HepG2 (cell line): ENCODE results near the gene SLC22A23. TPM values are rescaled to one million over a fixed set of nuclear protein-coding genes. Genes with fewer than 3 reads are reported as not detected.

Experiments used
- ARNTL ChIP-seq: sonication (generic); formaldehyde crosslinking; IDR thresholded peaks from 2 replicates; pipeline ENCODE4 v1.4.0; 2020; ENCODE audit warnings: mild to moderate bottlenecking, missing genetic modification reagents
- ATRX ChIP-seq: sonication (generic); formaldehyde crosslinking; IDR thresholded peaks from 2 replicates; pipeline ENCODE4 v1.4.0; 2020; ENCODE audit warnings: missing genetic modification reagents, borderline replicate concordance
- CBX5 ChIP-seq: sonication (generic); formaldehyde crosslinking; IDR thresholded peaks from 2 replicates; pipeline ENCODE4 v1.4.0; 2020; ENCODE audit warnings: missing genetic modification reagents, borderline replicate concordance
- FOSL1 ChIP-seq: sonication (generic); formaldehyde crosslinking; IDR thresholded peaks from 2 replicates; pipeline ENCODE4 v1.9.0; 2021; ENCODE audit warnings: missing genetic modification reagents, borderline replicate concordance
- IKZF4 ChIP-seq: sonication (generic); formaldehyde crosslinking; IDR thresholded peaks from 2 replicates; pipeline ENCODE4 v1.5.1; 2020; ENCODE audit warnings: borderline replicate concordance, mild to moderate bottlenecking, low read depth, missing genetic modification reagents; ENCODE audit errors: not compliant biosample characterization
- KAT2B ChIP-seq: fragments of 150-350 bp; IDR thresholded peaks from 2 replicates; pipeline ENCODE4 v1.6.1; 2014; ENCODE audit warnings: low read depth, low read length, borderline replicate concordance
- MED8 ChIP-seq: sonication (generic); formaldehyde crosslinking; IDR thresholded peaks from 2 replicates; pipeline ENCODE4 v1.8.1; 2023; ENCODE audit warnings: mild to moderate bottlenecking, missing genetic modification reagents; ENCODE audit not compliant: insufficient replicate concordance
- NONO ChIP-seq, 2 experiments: fragments of 450-650 bp in 1 of 2; sonication (generic) in 1 of 2; formaldehyde crosslinking in 1 of 2; IDR thresholded peaks in 1 of 2; conservative IDR thresholded peaks in 1 of 2; 2 replicates each; pipeline versions ENCODE4 v1.6.1 to v1.8.0; 2017 to 2022; ENCODE audit warnings: mild to moderate bottlenecking in 1 of 2, missing genetic modification reagents in 1 of 2, moderate library complexity in 1 of 2
- RBM39 ChIP-seq: fragments of 200-400 bp; formaldehyde crosslinking; IDR thresholded peaks from one replicate; pipeline ENCODE4 v1.6.1; 2018; ENCODE audit warnings: antibody characterized with exemption, mild to moderate bottlenecking, low read depth, low read length; ENCODE audit not compliant: poor library complexity, severe bottlenecking
- SETDB1 ChIP-seq: sonication (generic); formaldehyde crosslinking; IDR thresholded peaks from 2 replicates; pipeline ENCODE4 v1.5.1; 2020; ENCODE audit warnings: missing genetic modification reagents, mild to moderate bottlenecking, borderline replicate concordance
- ZBTB3 ChIP-seq: sonication (generic); formaldehyde crosslinking; IDR thresholded peaks from 2 replicates; pipeline ENCODE4 v1.4.0; 2020; ENCODE audit warnings: low read depth, mild to moderate bottlenecking, moderate library complexity, missing genetic modification reagents, borderline replicate concordance
- ZFP90 ChIP-seq: sonication (generic); formaldehyde crosslinking; IDR thresholded peaks from 2 replicates; pipeline ENCODE4 v1.8.0; 2022; ENCODE audit warnings: missing genetic modification reagents, mild to moderate bottlenecking, inconsistent platforms, borderline replicate concordance
- ZFP91 ChIP-seq: sonication (generic); formaldehyde crosslinking; IDR thresholded peaks from 2 replicates; pipeline ENCODE4 v1.9.0; 2022; ENCODE audit warnings: missing genetic modification reagents, mild to moderate bottlenecking, borderline replicate concordance
- ZNF138 ChIP-seq: sonication (generic); formaldehyde crosslinking; IDR thresholded peaks from 2 replicates; pipeline ENCODE4 v1.5.0; 2020; ENCODE audit warnings: mild to moderate bottlenecking, low read depth, missing genetic modification reagents
- ZNF296 ChIP-seq: sonication (generic); formaldehyde crosslinking; conservative IDR thresholded peaks from 2 replicates; pipeline ENCODE4 v1.5.0; 2020; ENCODE audit warnings: mild to moderate bottlenecking, missing genetic modification reagents
- ZNF317 ChIP-seq: sonication (generic); formaldehyde crosslinking; IDR thresholded peaks from 2 replicates; pipeline ENCODE4 v1.5.0; 2020; ENCODE audit warnings: mild to moderate bottlenecking, missing genetic modification reagents
- ZNF335 ChIP-seq: sonication (generic); formaldehyde crosslinking; IDR thresholded peaks from 2 replicates; pipeline ENCODE4 v1.4.0; 2020; ENCODE audit warnings: missing genetic modification reagents
- ZNF577 ChIP-seq: sonication (generic); formaldehyde crosslinking; IDR thresholded peaks from 2 replicates; pipeline ENCODE4 v1.4.0; 2020; ENCODE audit warnings: mild to moderate bottlenecking, low read depth, missing genetic modification reagents, borderline replicate concordance
- ZNF691 ChIP-seq: sonication (generic); formaldehyde crosslinking; IDR thresholded peaks from 2 replicates; pipeline ENCODE4 v1.4.0; 2020; ENCODE audit warnings: missing genetic modification reagents, low read depth, mild to moderate bottlenecking, borderline replicate concordance
- ZNF766 ChIP-seq: sonication (generic); formaldehyde crosslinking; IDR thresholded peaks from 2 replicates; pipeline ENCODE4 v1.5.0; 2020; ENCODE audit warnings: missing genetic modification reagents, borderline replicate concordance
- polyA plus RNA-seq, 8 experiments: library from polyadenylated mRNA; depleted of rRNA in 3 of 8; stranded (reverse) in 7 of 8; unstranded in 1 of 8; fragments of >200 nt; fragmentation: Illumina TruSeq in 4 of 8; extraction: Trizol in 4 of 8; gene quantifications; 2 replicates each; pipeline versions ENCODE4 v1.2.1 to v1.2.3, GENCODE V29; 2011 to 2016; ENCODE audit warnings: low read depth in 4 of 8, missing spikeins in 1 of 8, mixed read lengths in 1 of 8; ENCODE audit not compliant: insufficient read depth in 1 of 8
- total RNA-seq, 5 experiments: library from RNA; depleted of rRNA; stranded (reverse); fragments of >200 nt; fragmentation: Illumina TruSeq; extraction: Trizol; gene quantifications; 2 replicates each; pipeline ENCODE4 v1.2.3, GENCODE V29; 2016; ENCODE audit warnings: low read depth in 1 of 5
- TF ChIP-seq, protein P1 (sequence below), 2 experiments: sonication (generic) in 1 of 2; formaldehyde crosslinking in 1 of 2; IDR thresholded peaks; 2 replicates each; pipeline versions ENCODE4 v1.4.0 to v1.6.1; 2018 to 2020; ENCODE audit warnings: missing genetic modification reagents in 2 of 2, borderline replicate concordance in 1 of 2, low read depth in 1 of 2, mild to moderate bottlenecking in 1 of 2, missing biosample characterization in 1 of 2
- TF ChIP-seq, protein P2 (sequence below): sonication (generic); formaldehyde crosslinking; IDR thresholded peaks from 2 replicates; pipeline ENCODE4 v1.5.0; 2020; ENCODE audit warnings: missing genetic modification reagents, mild to moderate bottlenecking, borderline replicate concordance

SLC22A23 gene
- total and polyA plus RNA-seq, 2 of the 13 experiments (the other 11 are each of a cell fraction or from before 2014, with no cell fraction given) = 11.8 to 17.5 TPM

DNA sequence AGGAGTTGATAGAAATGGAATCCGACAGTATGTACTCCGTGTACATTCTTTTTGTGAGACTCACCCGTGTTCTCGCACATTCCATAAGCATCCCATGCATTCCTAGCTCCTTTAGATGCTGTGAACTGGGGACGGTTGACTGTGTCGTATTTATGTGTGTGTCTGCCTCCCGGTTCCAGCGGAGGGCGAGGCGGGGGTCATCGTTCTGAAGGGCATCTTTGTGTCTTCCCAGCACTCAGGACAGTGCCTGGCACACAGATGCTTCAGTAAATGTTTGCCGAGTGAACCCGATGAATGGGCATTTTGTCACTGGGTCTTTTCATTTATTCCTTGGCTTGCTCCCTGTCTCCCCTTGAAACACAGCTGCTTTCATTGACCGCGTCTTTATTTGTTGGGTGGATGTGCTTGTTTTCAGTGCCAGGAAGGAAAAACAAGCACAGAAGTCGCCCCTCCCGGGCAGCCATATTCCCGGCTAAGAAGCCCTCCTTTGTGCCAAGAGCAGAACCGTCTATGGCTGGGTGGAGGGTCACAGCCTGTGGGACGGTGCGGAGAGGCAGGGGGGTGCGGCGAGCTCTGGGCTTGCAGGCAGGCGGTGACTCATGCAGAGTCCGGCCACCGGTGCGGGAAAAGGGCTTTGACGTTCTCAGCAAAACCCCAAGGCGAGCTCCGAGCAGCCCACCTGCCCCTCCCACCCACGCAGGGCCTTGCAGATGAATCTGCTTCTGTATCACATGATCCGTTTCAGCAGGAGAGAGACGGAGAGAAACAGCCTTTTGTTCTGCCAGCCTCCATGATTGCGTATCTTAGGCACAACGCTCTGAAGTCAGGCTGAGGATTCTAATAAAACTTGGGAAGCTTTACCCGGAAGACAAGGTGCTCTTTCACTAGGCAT lies 209.3 kb downstream of the SLC22A23 start (continued):
- TF ChIP-seq RBM39 = peak; percentile 60
- TF ChIP-seq FOSL1 (CRISPR knock-in tag) = peak; percentile 71
- no peak for TF ChIP-seq ZNF335
- TF ChIP-seq ARNTL (CRISPR knock-in tag) = no peak
- TF ChIP-seq NONO (IDR thresholded peaks at IDR 0.05) = no peak
- TF ChIP-seq NONO (CRISPR knock-in tag; conservative IDR thresholded peaks at IDR 0.05) = no peak
- no peak for TF ChIP-seq ATRX (CRISPR knock-in tag)
- no peak for TF ChIP-seq ZNF138 (CRISPR knock-in tag)
- TF ChIP-seq ZNF577 = no peak
- TF ChIP-seq ZNF296 (CRISPR knock-in tag) = no peak
- 0 out of 2 replicates have a peak, but pooled peaks have one; percentile 62 for TF ChIP-seq ZFP90 (CRISPR knock-in tag)
- no peak for TF ChIP-seq IKZF4 (CRISPR knock-in tag)
- TF ChIP-seq ZNF317 (CRISPR knock-in tag) = no peak
- 0 out of 2 replicates have a peak, but pooled peaks have one; percentile 20 for TF ChIP-seq ZNF691 (CRISPR knock-in tag)
- TF ChIP-seq SETDB1 (CRISPR knock-in tag) = no peak
- 0 out of 2 replicates have a peak, but pooled peaks have one; percentile 28 for TF ChIP-seq ZNF766 (CRISPR knock-in tag)
- TF ChIP-seq, protein P1, sequence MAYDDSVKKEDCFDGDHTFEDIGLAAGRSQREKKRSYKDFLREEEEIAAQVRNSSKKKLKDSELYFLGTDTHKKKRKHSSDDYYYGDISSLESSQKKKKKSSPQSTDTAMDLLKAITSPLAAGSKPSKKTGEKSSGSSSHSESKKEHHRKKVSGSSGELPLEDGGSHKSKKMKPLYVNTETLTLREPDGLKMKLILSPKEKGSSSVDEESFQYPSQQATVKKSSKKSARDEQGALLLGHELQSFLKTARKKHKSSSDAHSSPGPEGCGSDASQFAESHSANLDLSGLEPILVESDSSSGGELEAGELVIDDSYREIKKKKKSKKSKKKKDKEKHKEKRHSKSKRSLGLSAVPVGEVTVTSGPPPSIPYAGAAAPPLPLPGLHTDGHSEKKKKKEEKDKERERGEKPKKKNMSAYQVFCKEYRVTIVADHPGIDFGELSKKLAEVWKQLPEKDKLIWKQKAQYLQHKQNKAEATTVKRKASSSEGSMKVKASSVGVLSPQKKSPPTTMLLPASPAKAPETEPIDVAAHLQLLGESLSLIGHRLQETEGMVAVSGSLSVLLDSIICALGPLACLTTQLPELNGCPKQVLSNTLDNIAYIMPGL (CRISPR knock-in tag; IDR thresholded peaks at IDR 0.05; ENCODE audit: borderline replicate concordance in 1 of 2, low read depth in 1 of 2) = no peak
- TF ChIP-seq ZBTB3 = no peak
- TF ChIP-seq MED8 (CRISPR knock-in tag) = no peak
- TF ChIP-seq, protein P2, sequence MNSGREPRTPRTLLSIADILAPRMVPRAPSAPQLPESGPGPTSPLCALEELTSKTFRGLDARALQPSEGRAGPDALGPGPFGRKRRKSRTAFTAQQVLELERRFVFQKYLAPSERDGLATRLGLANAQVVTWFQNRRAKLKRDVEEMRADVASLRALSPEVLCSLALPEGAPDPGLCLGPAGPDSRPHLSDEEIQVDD (CRISPR knock-in tag) = no peak
- TF ChIP-seq ZFP91 (CRISPR knock-in tag) = no peak
- TF ChIP-seq KAT2B = no peak
- 0 out of 2 replicates have a peak, but pooled peaks have one; percentile 62 for TF ChIP-seq CBX5
